HepG2 (cell line): ENCODE data around the gene CBX2. TPM values are rescaled to one million over a fixed set of nuclear protein-coding genes. Genes with fewer than 3 reads are reported as not detected.

Experiments used
- CCAR2 ChIP-seq: fragments of 200-400 bp; formaldehyde crosslinking; optimal IDR thresholded peaks from 2 replicates; pipeline ENCODE3; 2018; ENCODE audit warnings: low read depth, mild to moderate bottlenecking, low read length, moderate library complexity
- FOXM1 ChIP-seq: sonication (generic); formaldehyde crosslinking; IDR thresholded peaks from 2 replicates; pipeline ENCODE4 v1.5.0; 2020; ENCODE audit warnings: missing genetic modification reagents
- GABPA ChIP-seq, 2 experiments: IDR thresholded peaks; 2 replicates each; pipeline ENCODE4 v1.6.1; 2011 to 2016; ENCODE audit warnings: low read depth in 2 of 2, low read length in 1 of 2, missing biosample characterization in 1 of 2, missing genetic modification characterization in 1 of 2
- HNF4G ChIP-seq, 2 experiments: sonication (generic) in 1 of 2; formaldehyde crosslinking in 1 of 2; IDR thresholded peaks; 2 replicates each; pipeline versions ENCODE4 v1.4.0 to v1.6.1; 2011 to 2020; ENCODE audit warnings: borderline replicate concordance in 2 of 2, low read depth in 2 of 2, mild to moderate bottlenecking in 2 of 2, low read length in 1 of 2, missing genetic modification reagents in 1 of 2, moderate library complexity in 1 of 2
- HNRNPH1 ChIP-seq: fragments of 200-400 bp; formaldehyde crosslinking; optimal IDR thresholded peaks from 2 replicates; pipeline ENCODE3; 2017; ENCODE audit warnings: mild to moderate bottlenecking, low read depth, low read length
- PAX8 ChIP-seq: sonication (generic); formaldehyde crosslinking; IDR thresholded peaks from 2 replicates; pipeline ENCODE4 v1.8.0; 2022; ENCODE audit warnings: mild to moderate bottlenecking, missing genetic modification reagents, borderline replicate concordance
- POLR2A ChIP-seq, 2 experiments: IDR thresholded peaks; 2 replicates each; pipeline ENCODE4 v1.6.1; 2011; ENCODE audit warnings: low read depth in 2 of 2, low read length in 2 of 2, mild to moderate bottlenecking in 1 of 2, moderate library complexity in 1 of 2; ENCODE audit not compliant: insufficient read depth in 1 of 2
- SALL1 ChIP-seq: sonication (generic); formaldehyde crosslinking; IDR thresholded peaks from 2 replicates; pipeline ENCODE4 v1.8.0; 2022; ENCODE audit warnings: mild to moderate bottlenecking, missing genetic modification reagents
- SP2 ChIP-seq: sonication (generic); formaldehyde crosslinking; IDR thresholded peaks from 2 replicates; pipeline ENCODE4 v1.5.1; 2020; ENCODE audit warnings: mild to moderate bottlenecking, missing genetic modification reagents
- TGIF2 ChIP-seq: IDR thresholded peaks from 2 replicates; pipeline ENCODE4 v1.6.1; 2016; ENCODE audit warnings: control low read depth, missing compliant biosample characterization
- WIZ ChIP-seq: sonication (generic); formaldehyde crosslinking; IDR thresholded peaks from 2 replicates; pipeline ENCODE4 v1.5.1; 2020; ENCODE audit warnings: mild to moderate bottlenecking, missing genetic modification reagents
- YY1 ChIP-seq: IDR thresholded peaks from 2 replicates; pipeline ENCODE4 v1.6.1; 2011; ENCODE audit warnings: low read length, low read depth, moderate library complexity, mild to moderate bottlenecking; ENCODE audit not compliant: insufficient read depth, insufficient replicate concordance
- ZBTB39 ChIP-seq: sonication (generic); formaldehyde crosslinking; IDR thresholded peaks from 2 replicates; pipeline ENCODE4 v1.5.0; 2020; ENCODE audit warnings: missing genetic modification reagents
- ZNF12 ChIP-seq: sonication (generic); formaldehyde crosslinking; IDR thresholded peaks from 2 replicates; pipeline ENCODE4 v1.5.0; 2020; ENCODE audit warnings: missing genetic modification reagents
- ZNF274 ChIP-seq: sonication (generic); formaldehyde crosslinking; IDR thresholded peaks from 2 replicates; pipeline ENCODE4 v1.5.1; 2020; ENCODE audit warnings: mild to moderate bottlenecking, missing genetic modification reagents
- ZNF619 ChIP-seq: sonication (generic); formaldehyde crosslinking; IDR thresholded peaks from 2 replicates; pipeline ENCODE4 v1.4.0; 2020; ENCODE audit warnings: mild to moderate bottlenecking, missing genetic modification reagents
- ZNF639 ChIP-seq: conservative IDR thresholded peaks from 2 replicates; pipeline ENCODE4 v1.6.1; 2018; ENCODE audit warnings: missing genetic modification reagents
- ZSCAN9 ChIP-seq: IDR thresholded peaks from 2 replicates; pipeline ENCODE4 v1.6.1; 2016; ENCODE audit warnings: borderline replicate concordance
- polyA plus RNA-seq, 8 experiments: library from polyadenylated mRNA; depleted of rRNA in 3 of 8; stranded (reverse) in 7 of 8; unstranded in 1 of 8; fragments of >200 nt; fragmentation: Illumina TruSeq in 4 of 8; extraction: Trizol in 4 of 8; gene quantifications; 2 replicates each; pipeline versions ENCODE4 v1.2.1 to v1.2.3, GENCODE V29; 2011 to 2016; ENCODE audit warnings: low read depth in 4 of 8, missing spikeins in 1 of 8, mixed read lengths in 1 of 8; ENCODE audit not compliant: insufficient read depth in 1 of 8
- total RNA-seq, 5 experiments: library from RNA; depleted of rRNA; stranded (reverse); fragments of >200 nt; fragmentation: Illumina TruSeq; extraction: Trizol; gene quantifications; 2 replicates each; pipeline ENCODE4 v1.2.3, GENCODE V29; 2016; ENCODE audit warnings: low read depth in 1 of 5
- TF ChIP-seq, protein P1 (sequence below), 2 experiments: IDR thresholded peaks; 2 replicates each; pipeline ENCODE4 v1.6.1; 2011 to 2012; ENCODE audit warnings: low read length in 2 of 2, borderline replicate concordance in 1 of 2, low read depth in 1 of 2, mild to moderate bottlenecking in 1 of 2, moderate library complexity in 1 of 2
- TF ChIP-seq, protein P2 (sequence below): sonication (generic); formaldehyde crosslinking; conservative IDR thresholded peaks from 2 replicates; pipeline ENCODE4 v1.4.0; 2020; ENCODE audit warnings: missing genetic modification reagents

CBX2 gene
- total and polyA plus RNA-seq, 2 of the 13 experiments (the other 11 are each of a cell fraction or from before 2014, with no cell fraction given), result 14.5 to 31.1 TPM

DNA sequence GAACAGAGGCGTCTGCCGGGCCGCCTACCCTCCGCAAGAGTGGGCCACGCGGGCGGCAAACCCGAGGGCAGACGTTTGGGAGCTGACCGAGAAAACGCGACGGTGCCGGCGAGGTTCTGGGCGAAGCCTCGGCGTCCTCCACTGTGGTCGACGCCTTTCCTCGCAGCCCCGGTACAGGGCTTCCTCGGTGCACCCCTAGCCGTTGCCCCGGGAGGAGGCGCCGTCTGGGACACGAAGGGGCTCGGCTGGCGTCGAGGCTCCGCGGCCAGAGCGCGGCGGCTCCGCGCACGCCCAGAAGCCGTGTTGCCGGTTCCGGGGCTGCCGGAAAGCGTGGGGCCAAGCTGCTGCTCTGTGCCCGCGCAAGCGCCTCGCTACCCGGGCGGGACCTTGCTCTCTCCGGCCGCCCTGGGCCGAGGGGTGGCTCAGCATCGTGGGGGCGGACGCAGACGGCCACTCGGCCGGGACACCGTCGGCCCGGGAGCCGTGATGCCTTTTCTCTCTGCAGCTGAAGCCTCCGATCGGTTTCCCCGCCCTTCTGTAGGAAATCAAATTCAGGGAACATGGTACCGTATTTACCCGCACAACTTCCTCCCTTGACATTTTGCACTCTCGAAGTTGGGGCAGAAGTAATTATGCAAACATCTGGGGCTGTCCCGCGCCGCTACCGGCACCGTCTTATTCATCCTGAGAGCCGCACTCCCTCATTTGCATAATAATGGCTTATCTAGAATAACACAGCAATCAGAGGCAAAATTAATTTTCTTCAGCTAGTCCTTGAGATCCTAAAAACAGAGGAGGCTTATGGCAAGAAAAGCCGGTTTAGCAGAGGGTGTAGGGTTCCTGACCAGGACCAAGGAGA lies 26.3 kb downstream of the CBX2 start (continued):
- TF ChIP-seq, protein P1, sequence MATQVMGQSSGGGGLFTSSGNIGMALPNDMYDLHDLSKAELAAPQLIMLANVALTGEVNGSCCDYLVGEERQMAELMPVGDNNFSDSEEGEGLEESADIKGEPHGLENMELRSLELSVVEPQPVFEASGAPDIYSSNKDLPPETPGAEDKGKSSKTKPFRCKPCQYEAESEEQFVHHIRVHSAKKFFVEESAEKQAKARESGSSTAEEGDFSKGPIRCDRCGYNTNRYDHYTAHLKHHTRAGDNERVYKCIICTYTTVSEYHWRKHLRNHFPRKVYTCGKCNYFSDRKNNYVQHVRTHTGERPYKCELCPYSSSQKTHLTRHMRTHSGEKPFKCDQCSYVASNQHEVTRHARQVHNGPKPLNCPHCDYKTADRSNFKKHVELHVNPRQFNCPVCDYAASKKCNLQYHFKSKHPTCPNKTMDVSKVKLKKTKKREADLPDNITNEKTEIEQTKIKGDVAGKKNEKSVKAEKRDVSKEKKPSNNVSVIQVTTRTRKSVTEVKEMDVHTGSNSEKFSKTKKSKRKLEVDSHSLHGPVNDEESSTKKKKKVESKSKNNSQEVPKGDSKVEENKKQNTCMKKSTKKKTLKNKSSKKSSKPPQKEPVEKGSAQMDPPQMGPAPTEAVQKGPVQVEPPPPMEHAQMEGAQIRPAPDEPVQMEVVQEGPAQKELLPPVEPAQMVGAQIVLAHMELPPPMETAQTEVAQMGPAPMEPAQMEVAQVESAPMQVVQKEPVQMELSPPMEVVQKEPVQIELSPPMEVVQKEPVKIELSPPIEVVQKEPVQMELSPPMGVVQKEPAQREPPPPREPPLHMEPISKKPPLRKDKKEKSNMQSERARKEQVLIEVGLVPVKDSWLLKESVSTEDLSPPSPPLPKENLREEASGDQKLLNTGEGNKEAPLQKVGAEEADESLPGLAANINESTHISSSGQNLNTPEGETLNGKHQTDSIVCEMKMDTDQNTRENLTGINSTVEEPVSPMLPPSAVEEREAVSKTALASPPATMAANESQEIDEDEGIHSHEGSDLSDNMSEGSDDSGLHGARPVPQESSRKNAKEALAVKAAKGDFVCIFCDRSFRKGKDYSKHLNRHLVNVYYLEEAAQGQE (IDR thresholded peaks at IDR 0.05; ENCODE audit: borderline replicate concordance in 1 of 2, low read depth in 1 of 2, low read length in 2 of 2), result no peak
- TF ChIP-seq ZNF274 (CRISPR knock-in tag) (peak; percentile 96), ZNF12 (CRISPR knock-in tag) (0 out of 2 replicates have a peak, but pooled peaks have one; percentile 56), WIZ (no peak), SP2 (CRISPR knock-in tag) (peak; percentile 50; the same call in 1 of the 2 replicates), GABPA (IDR thresholded peaks at IDR 0.05; ENCODE audit: low read depth, low read length) (peak; percentile 74), GABPA (CRISPR knock-in tag; IDR thresholded peaks at IDR 0.05; ENCODE audit: low read depth) (peak; percentile 59), HNRNPH1 (no peak), HNF4G (IDR thresholded peaks at IDR 0.05; ENCODE audit: borderline replicate concordance, low read depth, low read length) (no peak), HNF4G (CRISPR knock-in tag; IDR thresholded peaks at IDR 0.05; ENCODE audit: borderline replicate concordance, low read depth) (peak; percentile 76; the same call in 1 of the 2 replicates), CCAR2 (no peak), ZNF639 (CRISPR knock-in tag) (peak; percentile 79; the same call in 1 of the 2 replicates), POLR2A (IDR thresholded peaks at IDR 0.05; ENCODE audit: insufficient read depth in 1 of 2, low read depth in 2 of 2, low read length in 2 of 2) (no peak), FOXM1 (CRISPR knock-in tag) (no peak), TGIF2 (CRISPR knock-in tag) (no peak), ZBTB39 (CRISPR knock-in tag) (peak; percentile 83; the same call in 1 of the 2 replicates), SALL1 (CRISPR knock-in tag) (peak; percentile 90), YY1 (peak; percentile 40), PAX8 (CRISPR knock-in tag) (no peak), ZSCAN9 (CRISPR knock-in tag) (peak; percentile 80), ZNF619 (CRISPR knock-in tag) (0 out of 2 replicates have a peak, but pooled peaks have one; percentile 52)
- TF ChIP-seq, protein P2, sequence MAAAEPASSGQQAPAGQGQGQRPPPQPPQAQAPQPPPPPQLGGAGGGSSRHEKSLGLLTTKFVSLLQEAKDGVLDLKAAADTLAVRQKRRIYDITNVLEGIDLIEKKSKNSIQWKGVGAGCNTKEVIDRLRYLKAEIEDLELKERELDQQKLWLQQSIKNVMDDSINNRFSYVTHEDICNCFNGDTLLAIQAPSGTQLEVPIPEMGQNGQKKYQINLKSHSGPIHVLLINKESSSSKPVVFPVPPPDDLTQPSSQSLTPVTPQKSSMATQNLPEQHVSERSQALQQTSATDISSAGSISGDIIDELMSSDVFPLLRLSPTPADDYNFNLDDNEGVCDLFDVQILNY (CRISPR knock-in tag), result 0 out of 2 replicates have a peak, but pooled peaks have one; percentile 45
